H9 (cell line): ENCODE measurements around the gene FAM185A. TPM values are rescaled to one million over a fixed set of nuclear protein-coding genes. Genes with fewer than 3 reads are reported as not detected.

ENCODE experiments used
- DNase-seq: peaks from one replicate; pipeline ENCODE4 v3.0.0-alpha.2; 2017
- H2AFZ ChIP-seq: one replicate; pipeline ENCODE4 v1.6.1; 2013; ENCODE audit warnings: mild to moderate bottlenecking, low read length, control low read depth, moderate library complexity
- H2AK5ac ChIP-seq: 2 replicates; pipeline ENCODE4 v1.6.1; 2013; ENCODE audit warnings: low read length, control low read depth, mixed read lengths; ENCODE audit not compliant: insufficient read length
- H2BK120ac ChIP-seq: one replicate; pipeline ENCODE4 v1.6.1; 2013; ENCODE audit warnings: low read depth, mild to moderate bottlenecking, low read length, control low read depth, inconsistent platforms; ENCODE audit not compliant: poor library complexity, severe bottlenecking
- H2BK12ac ChIP-seq: 2 replicates; pipeline ENCODE4 v1.6.1; 2013; ENCODE audit warnings: low read length, control low read depth, mixed read lengths, low read depth; ENCODE audit not compliant: insufficient read length
- H2BK15ac ChIP-seq: 2 replicates; pipeline ENCODE4 v1.6.1; 2013; ENCODE audit warnings: low read depth, low read length, control low read depth
- H2BK20ac ChIP-seq: one replicate; pipeline ENCODE4 v1.6.1; 2013; ENCODE audit warnings: low read depth, mild to moderate bottlenecking, low read length, control low read depth, inconsistent platforms; ENCODE audit not compliant: poor library complexity, severe bottlenecking
- H2BK5ac ChIP-seq: 2 replicates; pipeline ENCODE4 v1.6.1; 2013; ENCODE audit warnings: low read length, control low read depth, mixed read lengths; ENCODE audit not compliant: insufficient read length
- H3K14ac ChIP-seq: 2 replicates; pipeline ENCODE4 v1.6.1; 2013; ENCODE audit warnings: low read length, control low read depth; ENCODE audit not compliant: insufficient read depth
- H3K18ac ChIP-seq: 2 replicates; pipeline ENCODE4 v1.6.1; 2013; ENCODE audit warnings: low read depth, mild to moderate bottlenecking, mixed read lengths, low read length, control low read depth; ENCODE audit not compliant: insufficient read length
- H3K23ac ChIP-seq: 2 replicates; pipeline ENCODE4 v1.6.1; 2013; ENCODE audit warnings: low read length, control low read depth, mixed read lengths, low read depth; ENCODE audit not compliant: insufficient read length
- H3K23me2 ChIP-seq: 2 replicates; pipeline ENCODE4 v1.6.1; 2013; ENCODE audit warnings: low read depth, mild to moderate bottlenecking, mixed read lengths, low read length, control low read depth; ENCODE audit not compliant: insufficient read length, poor library complexity, severe bottlenecking
- H3K27ac ChIP-seq: 2 replicates; pipeline ENCODE4 v1.5.1; 2013; ENCODE audit warnings: low read length, control low read depth, mixed read lengths, low read depth; ENCODE audit not compliant: insufficient read length
- H3K27me3 ChIP-seq: 2 replicates; pipeline ENCODE4 v1.6.1; 2013; ENCODE audit warnings: low read length, control low read depth, inconsistent platforms; ENCODE audit not compliant: insufficient read depth
- H3K4ac ChIP-seq: 2 replicates; pipeline ENCODE4 v1.6.1; 2013; ENCODE audit warnings: low read depth, mild to moderate bottlenecking, control low read depth, inconsistent platforms, low read length, moderate library complexity
- H3K4me1 ChIP-seq: 2 replicates; pipeline ENCODE4 v1.6.1; 2013; ENCODE audit warnings: low read length, control low read depth, inconsistent platforms; ENCODE audit not compliant: insufficient read depth
- H3K4me2 ChIP-seq: 2 replicates; pipeline ENCODE4 v1.6.1; 2013; ENCODE audit warnings: low read length, control low read depth, mixed read lengths; ENCODE audit not compliant: insufficient read length, insufficient read depth
- H3K56ac ChIP-seq: 2 replicates; pipeline ENCODE4 v1.6.1; 2013; ENCODE audit warnings: low read depth, mild to moderate bottlenecking, mixed read lengths, low read length, control low read depth; ENCODE audit not compliant: insufficient read length
- H3K79me1 ChIP-seq: 2 replicates; pipeline ENCODE4 v1.6.1; 2013; ENCODE audit warnings: low read depth, mild to moderate bottlenecking, moderate library complexity, low read length, control low read depth, inconsistent platforms; ENCODE audit not compliant: insufficient read depth, poor library complexity, severe bottlenecking
- H3K79me2 ChIP-seq: 2 replicates; pipeline ENCODE4 v1.6.1; 2013; ENCODE audit warnings: low read length, control low read depth, inconsistent platforms; ENCODE audit not compliant: insufficient read depth
- H3K9ac ChIP-seq: 2 replicates; pipeline ENCODE4 v1.6.1; 2013; ENCODE audit warnings: low read length, control low read depth, mixed read lengths; ENCODE audit not compliant: insufficient read length; ENCODE audit errors: extremely low read depth
- H3K9me3 ChIP-seq: one replicate; pipeline ENCODE4 v1.6.1; 2013; ENCODE audit warnings: low read depth, low read length, inconsistent platforms; ENCODE audit not compliant: control insufficient read depth
- H3T11ph ChIP-seq: one replicate; pipeline ENCODE4 v1.6.1; 2013; ENCODE audit warnings: mild to moderate bottlenecking, low read length, control low read depth, inconsistent platforms
- H4K20me1 ChIP-seq: one replicate; pipeline ENCODE4 v1.6.1; 2013; ENCODE audit not compliant: control insufficient read depth, insufficient read length, insufficient read depth
- H4K5ac ChIP-seq: 2 replicates; pipeline ENCODE4 v1.6.1; 2013; ENCODE audit warnings: low read depth, mild to moderate bottlenecking, mixed read lengths, low read length, control low read depth; ENCODE audit not compliant: insufficient read length
- H4K8ac ChIP-seq: replicated peaks from 2 replicates; pipeline ENCODE4 v1.6.1; 2013; ENCODE audit warnings: low read length, control low read depth, mixed read lengths, low read depth; ENCODE audit not compliant: insufficient read length
- H4K91ac ChIP-seq: 2 replicates; pipeline ENCODE4 v1.6.1; 2013; ENCODE audit warnings: low read depth, mild to moderate bottlenecking, moderate library complexity, mixed read lengths, low read length, control low read depth; ENCODE audit not compliant: insufficient read length
- H3K27ac Mint-ChIP-seq, 3 experiments: 2 replicates in 2 of 3; 3 replicates in 1 of 3; pipeline ENCODE4 v1.8.0; 2020 to 2021; ENCODE audit warnings: mixed read lengths in 3 of 3, mild to moderate bottlenecking in 1 of 3, moderate library complexity in 1 of 3
- H3K27me3 Mint-ChIP-seq: 2 replicates; pipeline ENCODE4 v1.8.0; 2021; ENCODE audit warnings: low read depth, mild to moderate bottlenecking, moderate library complexity, mixed read lengths
- H3K36me3 Mint-ChIP-seq, 3 experiments: 2 replicates in 2 of 3; 3 replicates in 1 of 3; pipeline ENCODE4 v1.8.0; 2020 to 2021; ENCODE audit warnings: low read depth in 3 of 3, mixed read lengths in 3 of 3; ENCODE audit not compliant: insufficient read depth in 1 of 3
- H3K4me1 Mint-ChIP-seq, 2 experiments: 2 replicates each; pipeline ENCODE4 v1.8.0; 2020; ENCODE audit warnings: mixed read lengths in 2 of 2
- H3K4me3 Mint-ChIP-seq, 2 experiments: 2 replicates in 1 of 2; 3 replicates in 1 of 2; pipeline ENCODE4 v1.8.0; 2020 to 2021; ENCODE audit warnings: mild to moderate bottlenecking in 2 of 2, mixed read lengths in 2 of 2, moderate library complexity in 1 of 2
- H3K9me3 Mint-ChIP-seq, 2 experiments: 2 replicates in 1 of 2; 3 replicates in 1 of 2; pipeline ENCODE4 v1.8.0; 2020; ENCODE audit warnings: mild to moderate bottlenecking in 2 of 2, mixed read lengths in 2 of 2, moderate library complexity in 1 of 2
- CTCF ChIP-seq: fragments of 200-600 bp; sonication (generic); conservative IDR thresholded peaks from 3 replicates; pipeline ENCODE4 v1.8.0; 2021; ENCODE audit warnings: antibody characterized with exemption, mild to moderate bottlenecking
- WGBS: extraction: QIAGEN DNeasy Blood & Tissue Kit; methylation state at CpG from one replicate; pipeline ENCODE4 v1.1.7; 2013; ENCODE audit warnings: missing lambda C conversion rate, low lambda C conversion rate, mixed read lengths; ENCODE audit not compliant: insufficient read length; ENCODE audit errors: extremely low coverage; 5-methylcytosine and 5-hydroxymethylcytosine counted together
- total RNA-seq: library from RNA; stranded (reverse); gene quantifications from 2 replicates; pipeline ENCODE4 v1.2.1, GENCODE V29; 2021

FAM185A gene
- total RNA-seq, 1 experiment from 2014 or later: 7.0 TPM

DNA sequence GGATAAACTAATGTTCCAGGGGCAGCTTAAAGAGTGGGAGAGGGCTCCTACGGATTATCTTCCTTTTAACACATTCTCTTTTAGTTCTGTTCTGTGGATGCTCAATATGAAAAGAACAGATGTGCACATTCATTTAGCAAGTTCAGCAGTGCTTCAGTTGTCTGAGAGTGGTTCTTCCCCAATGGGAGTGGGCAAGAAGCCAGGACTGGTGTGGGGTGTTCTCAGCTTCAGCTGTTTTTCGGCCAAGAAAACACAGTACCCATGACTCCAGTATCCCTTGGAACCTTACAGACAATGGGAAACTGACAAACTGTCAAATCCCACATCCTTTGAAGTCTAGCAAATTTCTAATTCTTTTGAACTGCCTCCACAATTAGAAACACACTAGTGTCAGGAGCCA, 92.5 kb downstream of the FAM185A start:
- Histone ChIP-seq H3K23me2 (no peaks in the 10 kb centered on the region), H2AK5ac (no peak overlapping the region), H3K23ac (no peak overlapping the region), H3K79me1 (no peaks in the 10 kb centered on the region), H4K20me1 (no peaks in the 10 kb centered on the region), H3K56ac (no peak overlapping the region), H3K4me2 (no peak overlapping the region), H2BK120ac (no peak overlapping the region), H2BK15ac (no peak overlapping the region), H3K27ac (no peak overlapping the region), H3K4me1 (no peaks in the 10 kb centered on the region), H2BK20ac (no peak overlapping the region), H3K27me3 (no peaks in the 10 kb centered on the region), H3K4ac (no peak overlapping the region), H3T11ph (no peak overlapping the region), H3K9ac (no peak overlapping the region), H3K79me2 (no peaks in the 10 kb centered on the region), H2BK5ac (no peak overlapping the region), H4K91ac (no peak overlapping the region), H4K8ac (no peak overlapping the region), H3K14ac (no peak overlapping the region), H4K5ac (no peak overlapping the region), H2BK12ac (no peak overlapping the region), H3K9me3 (no peaks in the 10 kb centered on the region), H2AFZ (no peak overlapping the region), H3K18ac (no peak overlapping the region)
- WGBS: no CpG with 5 or more reads among the region's 2 CpGs
- no peaks in the 10 kb centered on the region for H3K36me3 Mint-ChIP-seq
- no peak for TF ChIP-seq CTCF
- DNase-seq: no peak
- no peak overlapping the region for H3K4me3 Mint-ChIP-seq
- H3K4me1 Mint-ChIP-seq: no peaks in the 10 kb centered on the region
- no peaks in the 10 kb centered on the region for H3K27me3 Mint-ChIP-seq
- H3K27ac Mint-ChIP-seq: no peak overlapping the region
- H3K9me3 Mint-ChIP-seq: no peaks in the 10 kb centered on the region
